CD1c-positive myeloid dendritic cell (primary cell): ENCODE measurements around the gene VASN.

Experiments
- DNase-seq: peaks from one replicate; pipeline ENCODE4 v3.0.0-alpha.2; 2016; ENCODE audit errors: extremely low spot score

VASN gene

DNA sequence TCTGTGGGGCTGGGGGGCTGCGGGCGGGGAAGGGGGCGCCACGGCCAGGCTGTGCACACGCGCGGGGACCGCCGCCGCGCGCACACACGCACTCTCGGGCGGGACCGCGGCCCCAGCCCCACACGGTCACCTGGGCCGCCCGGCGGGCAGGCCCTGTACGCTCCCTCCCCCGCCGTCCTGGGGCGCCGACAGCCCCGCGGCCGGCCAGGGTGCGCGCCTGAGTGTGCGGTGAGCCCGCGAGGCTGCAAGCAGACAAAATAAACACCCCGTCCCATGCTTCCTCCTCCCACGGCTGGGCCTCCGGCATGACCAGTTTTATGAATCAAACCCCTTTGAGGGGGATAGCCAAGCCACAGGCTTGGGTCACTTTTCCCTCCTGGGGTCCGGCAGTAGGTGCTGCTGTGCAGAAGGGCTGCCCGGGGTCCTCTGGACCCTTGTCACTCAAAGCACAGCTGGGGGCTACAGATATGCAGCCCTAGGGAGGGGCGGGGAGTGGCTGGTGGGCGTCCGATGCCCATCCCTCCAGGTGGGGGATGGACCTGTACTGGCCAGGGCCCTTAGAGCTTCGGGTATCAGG, 441 bp downstream of the VASN start:
- DNase-seq: peak; percentile 38

DNA sequence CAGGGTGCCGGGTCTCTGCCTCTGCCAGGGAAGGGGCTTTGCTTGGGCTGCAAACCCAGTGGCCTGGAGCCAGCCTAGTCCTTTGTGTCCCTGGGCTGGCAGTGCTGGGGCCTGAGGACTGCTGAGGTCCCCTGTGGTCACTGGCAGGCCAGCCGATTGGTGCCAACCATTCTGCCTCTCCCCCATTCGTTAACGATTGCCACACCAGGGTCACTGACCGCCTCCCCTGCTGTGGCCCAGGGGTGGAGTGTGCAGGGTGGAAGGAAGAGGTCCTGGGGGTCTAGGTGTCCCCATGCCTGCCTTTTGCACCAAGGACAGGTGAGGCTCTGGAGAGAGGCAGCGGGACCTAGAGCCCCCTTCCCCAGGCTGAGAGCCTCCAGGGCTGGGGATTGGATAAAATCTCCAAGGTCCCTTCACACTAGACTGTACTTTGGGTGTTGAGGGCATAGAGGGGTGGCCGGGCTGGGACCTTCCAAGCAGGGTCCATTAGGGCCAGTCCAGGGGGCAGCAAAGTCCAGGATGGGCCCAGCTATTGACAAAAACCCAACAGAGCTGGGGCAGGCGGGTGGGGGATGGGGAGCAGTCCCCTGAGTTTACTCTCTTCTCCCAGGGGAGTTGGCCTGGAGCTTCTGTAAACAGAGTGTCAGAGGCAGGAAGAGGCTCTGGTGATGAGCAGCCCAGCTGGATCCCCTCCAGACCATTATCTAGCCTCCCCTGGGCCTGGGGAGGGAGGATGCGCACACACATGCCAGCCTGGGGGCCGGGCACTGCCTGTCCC, 1.1 kb downstream of the VASN start:
- no peak for DNase-seq

DNA sequence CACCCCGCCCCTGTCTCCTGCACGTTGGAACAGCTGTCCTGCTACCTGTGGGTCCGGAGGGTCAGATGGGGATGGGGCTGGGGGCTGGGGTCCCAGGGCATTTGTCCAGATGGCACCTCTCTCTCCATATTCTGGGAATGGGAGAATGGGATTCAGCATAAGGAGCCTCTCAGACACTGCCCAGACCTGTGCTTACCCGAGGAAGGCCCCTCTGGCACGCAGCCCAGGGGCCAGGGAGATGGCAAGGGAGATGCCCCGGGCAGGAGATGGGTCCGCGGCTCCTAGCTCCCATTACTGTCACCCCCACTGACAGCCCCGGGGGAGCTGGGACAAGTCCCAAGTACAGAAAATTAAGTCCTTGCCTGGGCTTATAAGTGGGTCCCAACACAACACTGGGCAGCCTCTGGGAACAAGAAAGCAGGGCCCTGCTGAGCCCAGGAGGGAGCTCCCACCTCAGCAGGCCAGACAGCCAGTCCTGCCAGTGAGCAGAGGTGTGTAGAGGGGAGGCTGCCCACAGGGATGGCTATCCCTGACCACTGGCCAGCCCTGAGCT, 1.8 kb downstream of the VASN start:
- no peak for DNase-seq

DNA sequence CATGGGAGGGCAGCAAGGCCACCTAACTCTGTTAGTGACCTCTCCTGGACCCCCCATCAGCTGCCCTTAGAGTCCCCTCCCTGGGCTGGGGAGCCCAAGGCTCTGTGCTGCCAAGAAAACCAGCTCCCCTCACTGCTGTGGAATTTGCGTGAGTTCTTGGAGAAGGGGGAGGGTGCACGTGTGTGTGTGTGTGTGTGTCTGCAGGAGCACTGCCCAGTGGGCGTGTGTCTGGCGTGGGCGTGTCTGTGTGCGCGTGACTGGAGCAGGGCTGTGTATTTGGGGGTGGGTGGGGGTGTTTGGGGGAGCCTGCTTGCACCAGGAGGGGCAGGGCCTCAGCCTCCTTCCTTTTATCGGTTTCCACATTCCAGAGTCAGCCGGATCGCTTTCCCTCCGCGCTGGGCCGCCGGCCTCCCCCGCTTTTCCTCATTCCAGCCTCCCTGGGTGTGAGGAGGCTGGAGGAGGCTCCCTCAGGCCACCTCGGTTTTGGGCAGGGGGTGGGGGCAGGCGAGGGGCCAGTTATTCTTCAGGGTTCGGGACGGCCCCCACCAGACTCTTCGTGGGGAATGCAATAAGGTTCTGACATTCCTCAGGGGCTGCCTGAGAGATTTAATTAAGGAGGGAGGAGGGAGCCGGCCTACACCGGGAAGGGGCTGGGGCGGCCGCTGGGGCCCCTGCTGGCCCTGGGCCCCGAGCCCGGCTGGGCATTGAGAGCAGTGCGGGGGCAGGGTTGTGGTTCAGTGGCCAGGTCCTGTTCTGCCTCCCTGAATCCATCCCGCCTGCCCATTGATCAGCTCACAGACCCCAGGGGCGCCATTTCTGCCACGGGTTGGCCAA, 2.5 kb downstream of the VASN start:
- DNase-seq: no peak

DNA sequence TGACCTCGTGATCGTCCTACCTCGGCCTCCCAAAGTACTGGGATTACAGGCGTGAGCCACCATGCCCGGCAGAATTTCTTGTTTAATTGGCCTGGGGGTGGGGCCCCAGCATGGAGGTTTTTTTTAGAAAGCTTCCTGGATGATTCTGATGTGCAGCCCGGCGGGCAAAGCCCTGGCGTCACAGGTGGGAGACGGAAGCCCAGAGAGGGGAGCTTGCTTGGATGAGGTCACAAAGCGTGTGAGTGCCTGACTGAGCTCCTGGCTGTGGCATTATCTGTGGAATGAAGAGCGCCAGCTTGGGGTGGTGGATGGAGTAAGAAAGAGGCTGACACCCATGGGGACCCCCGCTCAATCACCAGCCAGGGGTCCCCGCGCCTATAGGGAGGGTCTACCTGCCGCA, 4.1 kb downstream of the VASN start:
- DNase-seq: no peak

DNA sequence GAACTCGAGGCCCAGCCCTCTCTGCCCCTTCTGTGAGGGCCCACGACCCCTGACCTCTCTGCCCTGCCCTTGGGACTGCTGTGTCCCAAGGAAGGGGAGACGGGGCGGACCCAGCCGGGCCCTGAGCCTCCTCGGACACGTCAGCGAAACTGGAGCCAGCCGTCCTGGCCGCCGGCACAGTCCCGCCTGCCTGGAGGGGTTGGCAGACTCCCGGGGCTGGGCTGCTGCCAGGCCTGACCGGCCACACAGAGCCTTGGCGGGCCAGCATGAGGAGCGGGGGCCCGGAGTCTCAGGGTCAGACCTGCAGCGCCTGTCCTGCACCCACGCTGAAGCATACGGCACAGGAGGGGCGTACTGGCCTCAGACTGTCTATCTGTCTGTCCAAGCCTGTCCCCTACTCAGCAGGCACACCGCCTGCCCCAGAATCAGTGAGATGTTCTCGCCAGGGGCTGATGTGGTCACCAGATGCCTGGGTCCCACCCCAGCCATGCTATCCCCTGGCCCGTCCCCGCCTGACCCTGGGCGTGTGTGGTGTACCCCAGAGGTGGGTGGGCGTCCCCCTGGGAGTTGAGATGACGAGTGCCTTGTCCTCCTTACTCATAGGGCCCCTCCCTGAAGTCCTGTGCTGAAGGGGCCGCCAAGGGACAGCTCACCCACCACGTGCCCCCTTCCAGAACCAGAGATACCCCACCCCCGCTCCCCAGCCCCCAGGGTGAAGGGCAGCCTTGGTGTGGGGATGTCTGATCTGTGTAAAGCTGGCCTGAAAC, 4.7 kb downstream of the VASN start:
- DNase-seq: no peak

DNA sequence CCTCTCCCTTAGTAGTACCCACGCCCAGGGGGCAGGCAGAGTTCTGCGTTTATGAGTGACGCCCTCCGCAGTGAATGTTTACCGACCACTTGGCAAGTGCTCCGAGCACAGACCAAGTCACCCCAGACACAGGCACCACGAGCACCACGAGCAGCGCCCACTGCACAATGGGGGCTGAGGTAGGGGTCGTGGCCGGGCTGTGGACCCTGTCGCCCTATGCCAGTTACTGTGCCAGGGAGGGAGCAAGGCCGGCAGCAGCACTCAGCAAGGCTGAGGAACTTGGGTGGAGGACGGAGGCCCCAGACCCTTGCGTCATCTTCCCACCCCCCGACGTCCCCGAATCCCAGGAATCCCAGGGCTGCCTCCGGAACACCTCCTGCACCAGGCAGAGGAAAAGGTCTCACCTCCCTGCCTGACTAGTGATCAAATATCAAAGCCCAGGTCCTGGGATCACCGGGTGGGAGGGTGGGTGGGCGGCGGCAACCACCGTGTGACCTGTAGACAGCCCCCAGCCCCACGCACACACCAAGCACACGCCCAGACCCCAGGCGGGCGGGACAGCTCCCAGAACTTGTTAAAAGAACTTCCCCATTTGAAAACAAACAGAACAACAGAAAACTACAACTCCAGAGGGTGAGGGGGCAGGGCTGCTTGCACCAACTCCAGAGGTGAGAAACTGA, 5.4 kb downstream of the VASN start:
- DNase-seq: no peak

DNA sequence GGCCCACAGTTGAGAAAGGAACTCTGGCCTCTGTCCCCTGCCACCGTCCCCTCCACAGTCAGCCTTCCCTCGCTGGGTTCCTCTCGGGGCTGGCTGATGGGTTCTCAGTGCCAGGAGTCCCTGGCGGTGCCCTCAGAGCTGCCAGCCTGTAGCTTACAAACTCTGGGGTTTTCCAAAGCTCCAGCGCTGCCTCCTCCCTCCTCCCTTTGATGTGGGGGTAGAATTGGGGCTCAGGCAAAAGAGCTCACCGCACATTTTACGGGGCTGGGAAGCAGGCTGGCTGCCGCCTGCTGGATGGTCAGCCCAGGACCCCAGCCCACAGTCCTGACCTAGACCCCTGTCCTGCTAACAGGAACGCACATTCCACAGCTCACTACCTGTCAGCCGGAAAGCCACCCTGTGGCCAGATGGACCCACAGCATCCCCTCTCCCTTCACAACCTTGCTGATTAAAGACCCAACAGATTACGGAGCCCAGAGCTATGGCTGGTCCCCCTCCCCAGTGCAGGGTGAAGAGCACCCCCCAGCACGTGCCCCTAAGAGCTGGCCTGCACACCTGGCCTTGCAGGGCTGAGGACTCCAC, 6.0 kb downstream of the VASN start:
- DNase-seq: no peak

DNA sequence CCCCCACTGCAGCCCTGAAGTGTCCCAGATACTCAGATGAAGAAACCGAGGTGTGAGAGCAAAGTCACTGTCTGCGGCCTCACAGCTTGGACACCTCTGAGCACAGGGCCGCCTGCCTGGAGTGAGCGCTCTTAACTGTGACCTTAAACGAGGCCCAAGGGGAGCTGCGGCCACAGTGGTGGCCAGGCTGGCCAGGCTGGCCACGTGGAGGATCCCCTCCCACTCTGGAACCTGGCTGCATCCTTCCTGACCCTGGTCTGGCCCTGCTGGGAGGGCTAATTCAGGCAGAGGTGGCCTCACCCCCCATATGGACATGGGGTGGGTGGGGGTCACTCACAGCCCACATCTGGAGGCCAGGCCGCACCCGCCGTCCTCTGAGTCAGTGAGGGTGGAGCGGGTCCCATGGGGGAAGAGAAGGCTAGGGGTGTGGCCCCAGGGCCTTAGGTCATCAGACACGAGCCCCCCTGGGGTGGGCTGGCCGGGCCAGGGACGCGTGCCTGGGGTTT, 6.6 kb downstream of the VASN start:
- DNase-seq: no peak

DNA sequence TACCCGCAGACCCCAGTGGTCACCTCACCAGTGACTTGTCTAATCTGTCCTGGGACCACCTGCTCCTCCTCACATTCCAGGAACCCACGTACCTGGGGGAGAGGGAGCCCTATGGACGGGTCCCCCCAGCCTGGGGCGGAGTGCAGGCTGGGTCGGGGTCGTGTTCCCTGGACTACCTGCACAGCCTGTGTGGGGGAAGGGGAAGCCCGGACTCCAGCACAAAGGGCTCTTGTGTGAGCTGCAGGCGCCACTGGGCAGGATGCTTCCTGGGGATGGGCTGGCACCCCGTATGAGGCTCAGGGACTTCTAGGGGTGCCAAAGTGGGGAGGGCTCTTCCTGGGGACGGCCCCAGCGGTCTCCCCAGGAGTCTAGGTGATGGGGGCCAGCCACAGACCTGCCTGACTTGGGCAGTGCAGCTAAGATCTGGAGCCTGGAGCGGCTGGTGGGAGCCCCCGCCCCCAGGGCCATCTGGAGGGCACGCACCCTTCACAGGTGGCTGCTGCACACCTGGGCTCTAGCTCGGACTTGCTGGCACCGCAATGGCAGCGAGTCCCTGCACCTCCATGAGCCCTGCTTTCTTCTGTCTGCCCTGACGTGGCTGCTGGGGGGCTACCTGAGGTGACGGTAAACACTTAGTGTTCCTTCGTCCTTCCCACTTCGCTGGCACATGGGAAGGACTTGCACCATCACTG, 7.5 kb downstream of the VASN start:
- DNase-seq: no peak

DNA sequence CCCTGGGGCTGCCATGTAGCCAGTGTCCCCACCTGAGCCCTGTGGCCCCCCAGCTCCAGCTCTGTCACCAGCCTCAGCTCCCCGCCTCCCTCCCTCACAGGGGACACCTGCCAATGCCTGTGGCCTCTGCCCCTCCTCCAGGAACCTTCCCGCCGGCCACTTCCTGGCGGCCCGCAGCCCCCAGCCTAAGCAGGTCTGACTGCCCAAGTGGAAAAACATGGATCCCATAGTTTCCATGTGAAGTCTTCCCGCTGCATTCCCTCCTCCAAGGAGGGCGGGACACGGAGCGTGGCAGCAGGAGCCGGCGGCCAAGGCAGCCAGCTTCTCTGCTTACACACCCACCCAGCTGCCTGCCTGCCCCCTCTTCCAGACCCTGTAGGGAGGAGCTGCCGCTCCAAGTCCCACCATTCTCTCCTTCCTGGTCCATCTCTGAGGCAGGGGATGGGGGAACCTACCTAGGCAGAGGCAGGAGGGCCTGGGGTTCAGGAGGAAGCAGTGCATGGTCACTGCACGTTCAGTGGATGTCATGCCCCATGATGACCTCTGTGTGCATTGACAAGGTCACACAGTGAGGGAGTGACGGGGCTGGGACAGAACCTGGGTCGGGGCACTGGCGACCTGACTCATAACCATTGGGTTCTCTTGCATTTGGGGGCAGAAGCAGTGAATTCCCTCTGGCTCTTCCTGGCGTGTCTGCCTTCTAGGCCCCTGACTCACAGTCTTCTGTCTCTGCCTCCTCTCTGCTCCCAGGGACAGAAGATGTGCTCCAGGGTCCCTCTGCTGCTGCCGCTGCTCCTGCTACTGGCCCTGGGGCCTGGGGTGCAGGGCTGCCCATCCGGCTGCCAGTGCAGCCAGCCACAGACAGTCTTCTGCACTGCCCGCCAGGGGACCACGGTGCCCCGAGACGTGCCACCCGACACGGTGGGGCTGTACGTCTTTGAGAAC, 8.7 kb downstream of the VASN start:
- no peak for DNase-seq

DNA sequence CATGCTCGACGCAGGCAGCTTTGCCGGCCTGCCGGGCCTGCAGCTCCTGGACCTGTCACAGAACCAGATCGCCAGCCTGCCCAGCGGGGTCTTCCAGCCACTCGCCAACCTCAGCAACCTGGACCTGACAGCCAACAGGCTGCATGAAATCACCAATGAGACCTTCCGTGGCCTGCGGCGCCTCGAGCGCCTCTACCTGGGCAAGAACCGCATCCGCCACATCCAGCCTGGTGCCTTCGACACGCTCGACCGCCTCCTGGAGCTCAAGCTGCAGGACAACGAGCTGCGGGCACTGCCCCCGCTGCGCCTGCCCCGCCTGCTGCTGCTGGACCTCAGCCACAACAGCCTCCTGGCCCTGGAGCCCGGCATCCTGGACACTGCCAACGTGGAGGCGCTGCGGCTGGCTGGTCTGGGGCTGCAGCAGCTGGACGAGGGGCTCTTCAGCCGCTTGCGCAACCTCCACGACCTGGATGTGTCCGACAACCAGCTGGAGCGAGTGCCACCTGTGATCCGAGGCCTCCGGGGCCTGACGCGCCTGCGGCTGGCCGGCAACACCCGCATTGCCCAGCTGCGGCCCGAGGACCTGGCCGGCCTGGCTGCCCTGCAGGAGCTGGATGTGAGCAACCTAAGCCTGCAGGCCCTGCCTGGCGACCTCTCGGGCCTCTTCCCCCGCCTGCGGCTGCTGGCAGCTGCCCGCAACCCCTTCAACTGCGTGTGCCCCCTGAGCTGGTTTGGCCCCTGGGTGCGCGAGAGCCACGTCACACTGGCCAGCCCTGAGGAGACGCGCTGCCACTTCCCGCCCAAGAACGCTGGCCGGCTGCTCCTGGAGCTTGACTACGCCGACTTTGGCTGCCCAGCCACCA, 9.7 kb downstream of the VASN start:
- no peak for DNase-seq

DNA sequence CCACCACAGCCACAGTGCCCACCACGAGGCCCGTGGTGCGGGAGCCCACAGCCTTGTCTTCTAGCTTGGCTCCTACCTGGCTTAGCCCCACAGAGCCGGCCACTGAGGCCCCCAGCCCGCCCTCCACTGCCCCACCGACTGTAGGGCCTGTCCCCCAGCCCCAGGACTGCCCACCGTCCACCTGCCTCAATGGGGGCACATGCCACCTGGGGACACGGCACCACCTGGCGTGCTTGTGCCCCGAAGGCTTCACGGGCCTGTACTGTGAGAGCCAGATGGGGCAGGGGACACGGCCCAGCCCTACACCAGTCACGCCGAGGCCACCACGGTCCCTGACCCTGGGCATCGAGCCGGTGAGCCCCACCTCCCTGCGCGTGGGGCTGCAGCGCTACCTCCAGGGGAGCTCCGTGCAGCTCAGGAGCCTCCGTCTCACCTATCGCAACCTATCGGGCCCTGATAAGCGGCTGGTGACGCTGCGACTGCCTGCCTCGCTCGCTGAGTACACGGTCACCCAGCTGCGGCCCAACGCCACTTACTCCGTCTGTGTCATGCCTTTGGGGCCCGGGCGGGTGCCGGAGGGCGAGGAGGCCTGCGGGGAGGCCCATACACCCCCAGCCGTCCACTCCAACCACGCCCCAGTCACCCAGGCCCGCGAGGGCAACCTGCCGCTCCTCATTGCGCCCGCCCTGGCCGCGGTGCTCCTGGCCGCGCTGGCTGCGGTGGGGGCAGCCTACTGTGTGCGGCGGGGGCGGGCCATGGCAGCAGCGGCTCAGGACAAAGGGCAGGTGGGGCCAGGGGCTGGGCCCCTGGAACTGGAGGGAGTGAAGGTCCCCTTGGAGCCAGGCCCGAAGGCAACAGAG, 10.5 kb downstream of the VASN start:
- DNase-seq: no peak

DNA sequence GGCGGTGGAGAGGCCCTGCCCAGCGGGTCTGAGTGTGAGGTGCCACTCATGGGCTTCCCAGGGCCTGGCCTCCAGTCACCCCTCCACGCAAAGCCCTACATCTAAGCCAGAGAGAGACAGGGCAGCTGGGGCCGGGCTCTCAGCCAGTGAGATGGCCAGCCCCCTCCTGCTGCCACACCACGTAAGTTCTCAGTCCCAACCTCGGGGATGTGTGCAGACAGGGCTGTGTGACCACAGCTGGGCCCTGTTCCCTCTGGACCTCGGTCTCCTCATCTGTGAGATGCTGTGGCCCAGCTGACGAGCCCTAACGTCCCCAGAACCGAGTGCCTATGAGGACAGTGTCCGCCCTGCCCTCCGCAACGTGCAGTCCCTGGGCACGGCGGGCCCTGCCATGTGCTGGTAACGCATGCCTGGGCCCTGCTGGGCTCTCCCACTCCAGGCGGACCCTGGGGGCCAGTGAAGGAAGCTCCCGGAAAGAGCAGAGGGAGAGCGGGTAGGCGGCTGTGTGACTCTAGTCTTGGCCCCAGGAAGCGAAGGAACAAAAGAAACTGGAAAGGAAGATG, 11.2 kb downstream of the VASN start:
- no peak for DNase-seq

DNA sequence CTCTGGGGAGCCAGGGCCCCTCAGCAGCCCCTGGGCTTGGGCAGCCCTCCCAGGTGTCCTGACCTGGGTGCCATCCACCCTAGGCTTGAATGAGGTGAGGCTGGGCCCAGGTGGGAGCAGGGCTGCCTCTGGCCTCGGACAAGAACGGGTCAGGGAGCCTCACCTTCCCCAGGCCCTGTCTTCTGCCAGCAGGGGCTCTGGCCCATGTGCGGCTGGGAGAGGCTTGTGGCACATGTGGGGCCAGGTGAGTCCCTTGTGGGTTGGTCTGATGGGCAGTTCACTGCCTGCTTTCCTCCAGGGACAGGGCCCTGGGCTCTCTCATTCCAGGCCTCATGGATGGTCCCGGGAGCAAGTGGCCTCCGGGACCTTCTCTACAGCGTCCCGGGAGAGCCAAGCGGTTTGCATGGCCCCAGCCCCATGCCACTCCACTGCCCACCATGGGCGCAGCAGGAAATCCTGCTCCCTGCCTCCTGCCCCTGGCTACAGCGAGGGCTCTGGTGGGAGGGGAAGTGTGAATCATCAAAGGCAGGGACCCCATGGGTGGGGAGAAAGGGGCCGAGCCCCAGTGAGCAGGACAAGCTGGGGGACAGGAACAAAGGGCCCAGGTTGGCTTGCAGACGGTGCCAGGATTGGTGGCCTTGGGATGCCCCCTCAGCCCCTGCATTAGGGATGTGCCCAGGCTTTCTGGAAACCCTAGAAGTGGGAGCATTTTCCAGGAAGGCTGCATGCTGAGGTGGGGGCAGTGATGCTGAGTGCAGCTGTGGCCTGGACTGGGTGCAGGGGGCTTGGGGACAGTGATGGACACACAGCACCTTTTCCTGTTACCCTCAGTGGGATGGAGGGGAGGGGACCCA, 12.2 kb downstream of the VASN start:
- no peak for DNase-seq

DNA sequence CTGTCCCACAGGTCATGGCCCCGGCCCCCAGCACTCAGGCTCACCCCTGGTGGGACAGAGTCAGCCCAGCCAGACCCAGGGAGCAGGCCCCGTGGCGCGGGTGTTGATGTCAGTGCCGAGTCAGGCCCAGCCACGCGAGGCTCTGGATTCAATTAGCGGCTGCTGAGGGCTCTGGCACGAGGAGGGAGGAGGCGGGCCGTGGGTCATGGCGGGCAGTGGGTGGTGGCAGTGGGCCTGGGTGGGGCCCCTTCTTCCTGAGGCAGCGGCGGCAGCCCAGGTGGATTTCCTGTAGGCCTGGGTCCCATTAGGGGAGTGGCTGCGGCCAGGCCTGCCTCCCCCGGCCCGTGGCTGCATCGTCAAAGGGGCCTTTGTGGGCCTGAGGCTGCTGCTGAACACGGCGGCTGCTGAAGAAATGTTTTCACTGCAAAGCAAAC, 12.9 kb downstream of the VASN start:
- no peak for DNase-seq
